Measurements from ENCODE around the gene ZNF892.

DNA sequence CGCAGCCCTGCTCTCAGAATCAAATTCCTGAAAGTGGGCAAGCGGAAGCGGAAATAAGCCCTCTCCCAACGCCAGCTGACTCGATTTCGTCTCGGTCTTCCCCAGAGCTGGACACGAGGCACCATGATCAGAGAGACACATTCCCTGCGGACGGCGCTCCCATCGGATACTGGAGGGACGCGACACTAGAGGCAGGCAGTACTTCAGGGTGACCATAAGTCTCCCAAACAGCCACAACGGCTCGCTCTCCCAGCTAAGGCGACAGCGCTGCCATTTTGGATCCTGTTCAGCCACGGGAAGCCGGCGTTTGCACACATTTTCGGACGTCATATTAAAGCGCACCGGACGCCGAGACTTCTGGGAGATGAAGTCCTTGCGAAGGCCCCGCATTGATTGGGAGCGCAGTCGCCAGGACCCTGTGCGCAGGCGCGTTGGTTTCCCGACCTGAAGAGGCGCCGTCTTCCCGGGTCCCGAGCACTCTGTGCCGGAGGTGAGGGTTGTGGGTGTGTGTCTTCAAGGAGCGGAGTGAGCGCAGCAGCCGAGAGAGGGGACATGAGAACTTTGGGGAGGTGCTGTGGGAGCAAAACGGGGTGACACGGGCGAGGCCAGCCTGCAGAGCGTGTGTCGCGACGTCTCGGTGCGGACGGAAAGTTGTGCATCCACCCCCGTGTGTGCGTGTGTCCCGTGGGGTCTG lies 41.8 kb upstream of the ZNF892 start, which contains the start of gene ZNF2:
- TF ChIP-seq, protein P1, sequence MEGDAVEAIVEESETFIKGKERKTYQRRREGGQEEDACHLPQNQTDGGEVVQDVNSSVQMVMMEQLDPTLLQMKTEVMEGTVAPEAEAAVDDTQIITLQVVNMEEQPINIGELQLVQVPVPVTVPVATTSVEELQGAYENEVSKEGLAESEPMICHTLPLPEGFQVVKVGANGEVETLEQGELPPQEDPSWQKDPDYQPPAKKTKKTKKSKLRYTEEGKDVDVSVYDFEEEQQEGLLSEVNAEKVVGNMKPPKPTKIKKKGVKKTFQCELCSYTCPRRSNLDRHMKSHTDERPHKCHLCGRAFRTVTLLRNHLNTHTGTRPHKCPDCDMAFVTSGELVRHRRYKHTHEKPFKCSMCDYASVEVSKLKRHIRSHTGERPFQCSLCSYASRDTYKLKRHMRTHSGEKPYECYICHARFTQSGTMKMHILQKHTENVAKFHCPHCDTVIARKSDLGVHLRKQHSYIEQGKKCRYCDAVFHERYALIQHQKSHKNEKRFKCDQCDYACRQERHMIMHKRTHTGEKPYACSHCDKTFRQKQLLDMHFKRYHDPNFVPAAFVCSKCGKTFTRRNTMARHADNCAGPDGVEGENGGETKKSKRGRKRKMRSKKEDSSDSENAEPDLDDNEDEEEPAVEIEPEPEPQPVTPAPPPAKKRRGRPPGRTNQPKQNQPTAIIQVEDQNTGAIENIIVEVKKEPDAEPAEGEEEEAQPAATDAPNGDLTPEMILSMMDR (IDR thresholded peaks at IDR 0.05): no peak
- TF ChIP-seq POLR2A (IDR thresholded peaks at IDR 0.05): peak; percentile 54 to 69
